ENCODE data around the gene HPGD. TPM values are rescaled to one million over a fixed set of nuclear protein-coding genes. Genes with fewer than 3 reads are reported as not detected.

The HPGD gene
- total RNA-seq, 4 donors from 2014 or later = 1.9 to 4.1 (median 2.7) TPM

DNA sequence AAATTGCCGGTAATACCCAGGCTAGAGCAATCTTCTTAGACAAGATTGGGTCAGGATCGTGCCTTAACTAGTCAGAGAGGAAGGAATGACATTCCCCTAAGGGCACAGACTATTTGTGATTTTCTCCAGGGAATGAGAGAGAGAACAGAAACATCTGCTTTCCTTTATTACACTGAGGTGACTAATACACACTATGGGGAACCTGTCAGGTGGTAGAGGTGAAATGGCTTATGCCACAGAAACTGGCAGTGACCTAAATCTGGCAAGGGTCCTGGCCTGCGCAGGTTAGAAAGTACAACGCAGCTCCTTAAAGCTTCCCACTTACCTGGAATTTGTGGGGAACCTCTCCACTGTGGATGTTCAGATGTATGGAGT is 16.6 kb upstream of the HPGD start:
- Histone ChIP-seq H3K4me3 (replicated peaks in 1 of 3) (no peak overlapping the region), H3K27ac (peak overlapping the region; percentile 24 to 62 (median 36)), H3K9me3 (no peaks in the 10 kb centered on the region), H3K27me3 (no peaks in the 10 kb centered on the region), H3K36me3 (no peaks in the 10 kb centered on the region), H3K4me1 (peaks cover 3 to 16% of the 10 kb centered on the region in 2 donors)
- intact Hi-C loops (cut with DNase I) = no loop called here
- no peak for DNase-seq
- no peak for TF ChIP-seq CTCF (IDR thresholded peaks at IDR 0.05)
- no peak for TF ChIP-seq POLR2A (IDR thresholded peaks at IDR 0.05)
- 96% methylated on average over 4 of the region's 4 CpGs for WGBS, 2 donors

GRCh38 chr4:174538123-174538875 is 16.0 kb upstream of the HPGD start:
- no peak overlapping the region for H3K4me3 ChIP-seq (replicated peaks in 1 of 3)
- no peaks in the 10 kb centered on the region for H3K36me3 ChIP-seq
- peaks cover 3 to 16% of the 10 kb centered on the region in 2 donors for H3K4me1 ChIP-seq
- TF ChIP-seq POLR2A (IDR thresholded peaks at IDR 0.05) = no peak
- no peak for TF ChIP-seq CTCF (IDR thresholded peaks at IDR 0.05)
- DNase-seq = no peak
- WGBS, 2 donors = 90 to 92% methylated on average over 4 of the region's 4 CpGs
- H3K27me3 ChIP-seq = no peaks in the 10 kb centered on the region
- H3K27ac ChIP-seq = peak overlapping the region in 1 of 3 donors; percentile 62
- intact Hi-C loops (cut with DNase I) = no loop called here
- H3K9me3 ChIP-seq = no peaks in the 10 kb centered on the region

DNA sequence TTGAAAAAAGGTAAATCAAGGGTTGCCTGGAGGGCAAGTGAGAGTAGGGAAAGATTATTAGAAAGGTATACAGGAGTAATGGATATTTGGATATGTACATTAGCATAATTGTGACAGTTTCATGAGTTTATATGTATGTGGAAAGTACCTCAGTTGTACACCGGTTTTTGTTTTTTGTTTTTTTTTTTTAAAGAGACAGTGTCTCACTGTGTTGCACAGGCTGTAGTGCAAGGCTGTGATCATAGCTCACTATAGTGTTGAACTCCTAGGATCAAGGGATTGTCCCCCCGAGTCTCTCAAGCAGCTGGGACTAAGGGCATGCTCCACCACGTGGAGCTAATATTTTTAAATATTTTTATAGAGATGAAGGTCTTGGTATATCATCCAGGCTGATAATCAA is 15.3 kb upstream of the HPGD start:
- H3K9me3 ChIP-seq = no peaks in the 10 kb centered on the region
- no peaks in the 10 kb centered on the region for H3K36me3 ChIP-seq
- peaks cover 3 to 16% of the 10 kb centered on the region in 2 donors for H3K4me1 ChIP-seq
- 76 to 83% methylated on average over 3 of the region's 3 CpGs for WGBS, 2 donors
- TF ChIP-seq CTCF (IDR thresholded peaks at IDR 0.05) = no peak
- TF ChIP-seq POLR2A (IDR thresholded peaks at IDR 0.05) = no peak
- no peaks in the 10 kb centered on the region for H3K27me3 ChIP-seq
- no peak overlapping the region for H3K4me3 ChIP-seq (replicated peaks in 1 of 3)
- intact Hi-C loops (cut with DNase I) = no loop called here
- H3K27ac ChIP-seq = no peak overlapping the region
- no peak for DNase-seq

DNA sequence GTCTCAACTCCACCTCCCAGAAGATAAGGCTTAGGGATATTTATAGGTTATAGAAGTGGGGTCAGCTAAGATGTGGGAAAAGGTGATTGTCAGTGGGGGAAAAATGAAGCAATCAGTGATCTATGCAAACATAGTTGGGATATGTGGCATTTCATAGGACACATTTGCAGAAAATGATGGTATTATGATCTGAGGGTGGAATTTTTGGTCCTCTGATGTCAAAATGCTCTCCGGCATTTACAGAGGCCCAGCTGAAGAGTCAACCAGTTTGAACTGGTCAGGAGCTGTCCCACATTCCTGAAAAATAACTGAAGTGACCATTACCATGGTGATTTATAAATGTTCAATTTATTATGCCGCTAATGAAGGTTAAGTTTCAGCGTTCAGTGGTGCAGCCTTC is 12.2 kb upstream of the HPGD start:
- H3K4me3 ChIP-seq (replicated peaks in 1 of 3) = no peak overlapping the region
- no peak for DNase-seq
- TF ChIP-seq CTCF (IDR thresholded peaks at IDR 0.05) = no peak
- TF ChIP-seq POLR2A (IDR thresholded peaks at IDR 0.05) = no peak
- WGBS, 2 donors = 90 to 94% methylated on average over 3 of the region's 3 CpGs
- no peaks in the 10 kb centered on the region for H3K36me3 ChIP-seq
- H3K27ac ChIP-seq = no peak overlapping the region
- H3K4me1 ChIP-seq = peaks cover 3 to 9% of the 10 kb centered on the region in 2 donors
- H3K27me3 ChIP-seq = no peaks in the 10 kb centered on the region
- intact Hi-C loops (cut with DNase I) = no loop called here
- H3K9me3 ChIP-seq = no peaks in the 10 kb centered on the region

DNA sequence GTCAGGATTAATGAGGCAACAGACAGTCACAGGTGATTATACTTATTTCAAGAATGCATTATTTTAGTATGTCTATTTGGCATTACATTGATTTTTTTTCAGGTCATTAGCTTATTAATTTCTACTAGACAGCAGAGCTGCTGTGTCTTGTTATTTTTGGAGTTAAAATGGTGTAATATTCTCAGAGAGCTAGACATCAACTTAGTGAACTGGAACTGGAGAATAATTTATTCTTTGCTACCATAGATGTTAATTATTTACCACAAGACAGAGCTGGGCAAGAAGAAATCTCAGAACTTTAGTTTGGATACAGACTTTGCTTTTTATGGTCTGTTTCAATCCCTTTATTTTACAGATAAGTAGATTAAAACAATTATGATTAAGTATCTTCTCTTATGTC is 10.2 kb upstream of the HPGD start:
- H3K27me3 ChIP-seq = no peaks in the 10 kb centered on the region
- H3K27ac ChIP-seq = no peak overlapping the region
- TF ChIP-seq CTCF (IDR thresholded peaks at IDR 0.05) = no peak

More for the DNA sequence above, 10.2 kb upstream of the HPGD start:
- no peak for DNase-seq
- intact Hi-C loops (cut with DNase I) = no loop called here
- no peak overlapping the region for H3K4me3 ChIP-seq (replicated peaks in 1 of 3)
- H3K36me3 ChIP-seq = no peaks in the 10 kb centered on the region
- H3K9me3 ChIP-seq = no peaks in the 10 kb centered on the region
- no peaks in the 10 kb centered on the region for H3K4me1 ChIP-seq
